ENCODE measurements around the gene GRM4.

GRCh38 chr6:34182751-34183531, 37.1 kb upstream of the GRM4 start:
- TF ChIP-seq EZH2 (IDR thresholded peaks at IDR 0.05; ENCODE audit: insufficient read depth, poor library complexity, severe bottlenecking) (no peak), EZH2phosphoT487 (IDR thresholded peaks at IDR 0.05; ENCODE audit: insufficient read depth, low read depth) (no peak)
